HEK293 (cell line): ENCODE results near the gene LGALS12.

Experiments
- CTCF ChIA-PET: fragments of 350-600 bp; formaldehyde crosslinking; extraction: SDS; loops from one replicate; lab custom pipeline; 2021; ENCODE audit warnings: antibody characterized with exemption; lab: Yijun Ruan, JAX
- POLR2A ChIA-PET: fragments of 300-600 bp; formaldehyde crosslinking; extraction: SDS; loops from one replicate; lab custom pipeline; 2020; ENCODE audit warnings: antibody characterized with exemption, inconsistent platforms; lab: Yijun Ruan, JAX
- H3K27ac ChIP-seq: fragments of 200-500 bp; sonication (Bioruptor generic); 2 replicates; pipeline ENCODE4 v1.5.1; 2014; ENCODE audit warnings: low read depth, low read length, control low read depth, inconsistent platforms; ENCODE audit errors: extremely low read depth
- H3K36me3 ChIP-seq, 2 experiments: fragments of 200-500 bp in 1 of 2; sonication (Bioruptor generic) in 1 of 2; 1 replicate in 1 of 2; 2 replicates in 1 of 2; pipeline ENCODE4 v1.5.1; 2014 to 2017; ENCODE audit warnings: inconsistent platforms in 2 of 2, low read length in 2 of 2; ENCODE audit not compliant: control insufficient read depth in 2 of 2, insufficient read depth in 1 of 2
- H3K4me1 ChIP-seq: fragments of 200-500 bp; sonication (Bioruptor generic); 2 replicates; pipeline ENCODE4 v1.5.1; 2014; ENCODE audit warnings: mild to moderate bottlenecking, low read length, inconsistent platforms; ENCODE audit not compliant: control insufficient read depth, insufficient read depth
- H3K4me3 ChIP-seq: 2 replicates; pipeline ENCODE4 v1.5.1; 2011; ENCODE audit warnings: low read depth, mild to moderate bottlenecking, control low read depth, low read length, moderate library complexity
- H3K9me3 ChIP-seq: fragments of 200-500 bp; sonication (Bioruptor generic); 2 replicates; pipeline ENCODE4 v1.5.1; 2014; ENCODE audit warnings: low read depth, low read length, inconsistent platforms; ENCODE audit not compliant: control insufficient read depth, insufficient read depth
- CTCF ChIP-seq: fragments of 450-650 bp; formaldehyde crosslinking; IDR thresholded peaks from 2 replicates; pipeline ENCODE4 v1.5.1; 2016; ENCODE audit warnings: missing biosample characterization, missing genetic modification characterization
- HOXA7 ChIP-seq: sonication (generic); formaldehyde crosslinking; IDR thresholded peaks from 2 replicates; pipeline ENCODE4 v1.8.1; 2022; ENCODE audit warnings: missing genetic modification reagents, borderline replicate concordance
- PBX3 ChIP-seq: sonication (generic); formaldehyde crosslinking; IDR thresholded peaks from 2 replicates; pipeline ENCODE4 v1.8.1; 2022; ENCODE audit warnings: mild to moderate bottlenecking, moderate library complexity, missing genetic modification reagents
- PRDM10 ChIP-seq: fragments of 450-650 bp; formaldehyde crosslinking; IDR thresholded peaks from 2 replicates; pipeline ENCODE4 v1.5.1; 2016; ENCODE audit warnings: missing biosample characterization, missing genetic modification characterization
- SP3 ChIP-seq: fragments of 450-650 bp; formaldehyde crosslinking; IDR thresholded peaks from 2 replicates; pipeline ENCODE4 v1.5.1; 2016; ENCODE audit warnings: missing biosample characterization, missing genetic modification characterization
- YY1 ChIP-seq: fragments of 450-650 bp; formaldehyde crosslinking; IDR thresholded peaks from 2 replicates; pipeline ENCODE4 v1.5.1; 2018; ENCODE audit warnings: missing biosample characterization, missing genetic modification characterization
- ZBTB17 ChIP-seq: fragments of 450-650 bp; formaldehyde crosslinking; IDR thresholded peaks from 2 replicates; pipeline ENCODE4 v1.5.1; 2016; ENCODE audit warnings: missing biosample characterization, missing genetic modification characterization
- ZEB2 ChIP-seq: fragments of 450-650 bp; formaldehyde crosslinking; IDR thresholded peaks from 2 replicates; pipeline ENCODE4 v1.5.1; 2016; ENCODE audit warnings: missing biosample characterization, missing genetic modification characterization
- ZNF132 ChIP-seq: fragments of 450-650 bp; formaldehyde crosslinking; IDR thresholded peaks from 2 replicates; pipeline ENCODE4 v1.5.1; 2017; ENCODE audit warnings: missing biosample characterization, missing genetic modification characterization, borderline replicate concordance
- ZNF133 ChIP-seq: fragments of 450-650 bp; formaldehyde crosslinking; IDR thresholded peaks from 2 replicates; pipeline ENCODE4 v1.5.1; 2016; ENCODE audit warnings: missing biosample characterization, missing genetic modification characterization
- ZNF157 ChIP-seq: fragments of 450-650 bp; formaldehyde crosslinking; IDR thresholded peaks from 2 replicates; pipeline ENCODE4 v1.5.1; 2016; ENCODE audit warnings: missing biosample characterization, missing genetic modification characterization
- ZNF174 ChIP-seq: fragments of 450-650 bp; formaldehyde crosslinking; IDR thresholded peaks from 2 replicates; pipeline ENCODE4 v1.5.0; 2017; ENCODE audit warnings: missing biosample characterization, mild to moderate bottlenecking, missing genetic modification characterization
- ZNF221 ChIP-seq: fragments of 450-650 bp; formaldehyde crosslinking; IDR thresholded peaks from 2 replicates; pipeline ENCODE4 v1.5.1; 2017; ENCODE audit warnings: missing biosample characterization, missing genetic modification characterization, borderline replicate concordance
- ZNF24 ChIP-seq: fragments of 450-650 bp; formaldehyde crosslinking; IDR thresholded peaks from 2 replicates; pipeline ENCODE4 v1.5.1; 2016; ENCODE audit warnings: missing biosample characterization, missing genetic modification characterization
- ZNF311 ChIP-seq: fragments of 450-650 bp; formaldehyde crosslinking; IDR thresholded peaks from 2 replicates; pipeline ENCODE4 v1.5.1; 2017; ENCODE audit warnings: missing biosample characterization, missing genetic modification characterization, borderline replicate concordance
- ZNF341 ChIP-seq: fragments of 450-650 bp; formaldehyde crosslinking; IDR thresholded peaks from 2 replicates; pipeline ENCODE4; 2016; ENCODE audit warnings: low read depth, missing biosample characterization, missing genetic modification characterization
- ZNF350 ChIP-seq: fragments of 450-650 bp; formaldehyde crosslinking; IDR thresholded peaks from 2 replicates; pipeline ENCODE4 v1.5.0; 2017; ENCODE audit warnings: missing biosample characterization, mild to moderate bottlenecking, missing genetic modification characterization
- ZNF394 ChIP-seq: fragments of 450-650 bp; formaldehyde crosslinking; IDR thresholded peaks from 2 replicates; pipeline ENCODE4 v1.5.1; 2016; ENCODE audit warnings: missing biosample characterization, missing genetic modification characterization, mild to moderate bottlenecking, moderate library complexity, borderline replicate concordance
- ZNF404 ChIP-seq: fragments of 450-650 bp; formaldehyde crosslinking; IDR thresholded peaks from 2 replicates; pipeline ENCODE4 v1.5.1; 2017; ENCODE audit warnings: missing biosample characterization, missing genetic modification characterization
- ZNF488 ChIP-seq: fragments of 450-650 bp; formaldehyde crosslinking; IDR thresholded peaks from 2 replicates; pipeline ENCODE4 v1.5.1; 2016; ENCODE audit warnings: missing biosample characterization, missing genetic modification characterization
- ZNF596 ChIP-seq: fragments of 450-650 bp; IDR thresholded peaks from 2 replicates; pipeline ENCODE4 v1.5.0; 2018; ENCODE audit warnings: missing biosample characterization, mild to moderate bottlenecking, missing genetic modification characterization, moderate library complexity
- ZNF76 ChIP-seq: fragments of 450-650 bp; formaldehyde crosslinking; IDR thresholded peaks from 2 replicates; pipeline ENCODE4; 2016; ENCODE audit warnings: low read depth, missing biosample characterization, missing genetic modification characterization, borderline replicate concordance
- ZSCAN5A ChIP-seq: fragments of 450-650 bp; formaldehyde crosslinking; IDR thresholded peaks from 2 replicates; pipeline ENCODE4 v1.5.1; 2016; ENCODE audit warnings: missing biosample characterization, missing genetic modification characterization

Gene LGALS12

GRCh38 chr11:63547061-63547460 is 41.2 kb downstream of the LGALS12 start:
- TF ChIP-seq ZEB2 (tag by site-specific recombination) = no peak
- TF ChIP-seq ZNF341 (tag by site-specific recombination) = no peak
- no peak for TF ChIP-seq ZNF488 (tag by site-specific recombination)
- no peak for TF ChIP-seq HOXA7 (CRISPR knock-in tag)
- TF ChIP-seq ZNF350 (tag by site-specific recombination) = no peak
- TF ChIP-seq SP3 (tag by site-specific recombination) = no peak
- TF ChIP-seq ZNF174 = no peak
- no peak for TF ChIP-seq PBX3 (CRISPR knock-in tag)
- TF ChIP-seq ZSCAN5A = no peak
- no peak for TF ChIP-seq ZNF76 (tag by site-specific recombination)
- no peak for TF ChIP-seq ZNF394 (tag by site-specific recombination)
- no peak for TF ChIP-seq ZNF404 (tag by site-specific recombination)
- no peak for TF ChIP-seq ZNF596 (tag by site-specific recombination)
- TF ChIP-seq ZNF157 (tag by site-specific recombination) = no peak
- TF ChIP-seq, all 188 proteins: peak for 0
- CTCF ChIA-PET = no interaction called here
- no peaks in the 10 kb centered on the region for H3K36me3 ChIP-seq
- H3K27ac ChIP-seq = no peak overlapping the region
- H3K4me3 ChIP-seq = no peak overlapping the region
- H3K9me3 ChIP-seq = no peaks in the 10 kb centered on the region
- H3K4me1 ChIP-seq = no peaks in the 10 kb centered on the region
- POLR2A ChIA-PET = no interaction called here

GRCh38 chr11:63548178-63548577 is 42.3 kb downstream of the LGALS12 start:
- CTCF ChIA-PET = no interaction called here
- TF ChIP-seq YY1 (no peak), PBX3 (CRISPR knock-in tag) (no peak), ZNF221 (tag by site-specific recombination) (no peak)
- TF ChIP-seq, all 188 proteins: peak for 0
- no peaks in the 10 kb centered on the region for H3K9me3 ChIP-seq
- H3K36me3 ChIP-seq = no peaks in the 10 kb centered on the region
- POLR2A ChIA-PET = no interaction called here
- no peak overlapping the region for H3K4me3 ChIP-seq
- no peak overlapping the region for H3K27ac ChIP-seq
- no peaks in the 10 kb centered on the region for H3K4me1 ChIP-seq

GRCh38 chr11:63549411-63549810 is 43.5 kb downstream of the LGALS12 start:
- H3K27ac ChIP-seq = no peak overlapping the region
- POLR2A ChIA-PET = no interaction called here
- H3K4me3 ChIP-seq = no peak overlapping the region
- H3K9me3 ChIP-seq = no peaks in the 10 kb centered on the region
- H3K4me1 ChIP-seq = no peaks in the 10 kb centered on the region
- CTCF ChIA-PET = no interaction called here
- TF ChIP-seq CTCF (tag by site-specific recombination) (no peak), ZNF311 (tag by site-specific recombination) (no peak), PRDM10 (tag by site-specific recombination) (no peak), ZNF157 (tag by site-specific recombination) (no peak), ZNF24 (tag by site-specific recombination) (no peak), ZBTB17 (tag by site-specific recombination) (no peak), ZNF133 (tag by site-specific recombination) (no peak), ZNF132 (tag by site-specific recombination) (no peak)
- no peaks in the 10 kb centered on the region for H3K36me3 ChIP-seq
